ENCODE data around the gene OPN1LW.
"Not testable (repeated sequence)": the region's sequence is repeated elsewhere in the genome, so short reads cannot be mapped to it uniquely, and the experiment has no call there.

The OPN1LW gene

DNA sequence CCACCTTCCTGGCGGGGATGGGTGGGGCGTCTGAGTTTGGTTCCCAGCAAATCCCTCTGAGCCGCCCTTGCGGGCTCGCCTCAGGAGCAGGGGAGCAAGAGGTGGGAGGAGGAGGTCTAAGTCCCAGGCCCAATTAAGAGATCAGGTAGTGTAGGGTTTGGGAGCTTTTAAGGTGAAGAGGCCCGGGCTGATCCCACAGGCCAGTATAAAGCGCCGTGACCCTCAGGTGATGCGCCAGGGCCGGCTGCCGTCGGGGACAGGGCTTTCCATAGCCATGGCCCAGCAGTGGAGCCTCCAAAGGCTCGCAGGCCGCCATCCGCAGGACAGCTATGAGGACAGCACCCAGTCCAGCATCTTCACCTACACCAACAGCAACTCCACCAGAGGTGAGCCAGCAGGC is at the start of gene OPN1LW:
Gene OPN1LW, plus strand, starts transcription at position 234 of the 400 bp plus-strand sequence. Its CDS starts 41 bp downstream, at position 275.
- DNase-seq (ENCODE audit: low spot score), result not testable (repeated sequence)

GRCh38 chrX:154094833-154095232 is 49.2 kb upstream of the OPN1LW start:
- DNase-seq (ENCODE audit: low spot score), result no peak

- no peak for DNase-seq (ENCODE audit: low spot score)
Measured at GRCh38 chrX:154096140-154097002, 47.7 kb upstream of the OPN1LW start.

- peak; percentile 71 for DNase-seq (ENCODE audit: low spot score)
Measured at GRCh38 chrX:154097003-154097588, 46.9 kb upstream of the OPN1LW start.

- peak; percentile 95 for DNase-seq (ENCODE audit: low spot score)
Measured at GRCh38 chrX:154097589-154098541, 46.2 kb upstream of the OPN1LW start, which contains the start of gene MECP2. Gene MECP2 (minus strand): TSS chrX:154097717.

DNA sequence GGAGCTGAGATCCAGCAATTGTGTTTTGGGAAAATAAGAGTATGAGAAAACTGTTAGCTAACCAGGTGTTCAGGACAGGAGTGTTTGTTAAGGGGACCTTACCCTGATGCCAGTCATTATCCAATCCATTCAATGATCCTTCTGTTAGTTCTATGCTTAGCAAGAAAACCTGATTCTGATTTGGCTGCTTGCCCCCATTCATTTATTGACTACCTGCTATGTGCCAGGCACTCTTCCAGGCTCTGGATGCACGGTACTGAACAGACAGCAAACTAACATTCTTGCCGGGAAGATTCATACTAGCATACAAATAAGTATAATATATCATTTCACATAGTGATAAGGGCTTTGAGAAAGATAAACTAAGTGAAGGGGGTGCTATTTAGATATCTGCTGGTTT is 45.5 kb upstream of the OPN1LW start:
- no peak for DNase-seq (ENCODE audit: low spot score)

GRCh38 chrX:154113729-154114128 is 30.3 kb upstream of the OPN1LW start:
- no peak for DNase-seq (ENCODE audit: low spot score)

DNA sequence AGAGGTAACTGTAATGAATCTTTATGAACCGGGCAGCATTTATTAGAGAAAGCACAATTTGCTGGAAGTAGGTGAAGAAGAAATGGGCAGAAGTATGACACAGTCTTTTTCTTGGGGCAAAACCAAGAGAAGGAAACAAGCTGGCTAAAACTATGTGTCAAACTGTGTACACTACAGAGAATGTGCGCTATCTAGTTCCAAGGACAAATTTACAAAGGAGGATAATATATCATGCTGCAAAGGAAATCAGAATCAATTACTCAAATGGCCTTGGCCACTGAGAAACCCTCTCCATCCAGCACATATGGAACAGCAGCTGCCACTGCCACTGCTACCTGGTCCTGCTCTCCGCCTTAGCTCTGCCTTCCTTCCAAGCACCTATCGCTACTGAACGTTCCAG is 29.4 kb upstream of the OPN1LW start:
- DNase-seq (ENCODE audit: low spot score), result no peak

GRCh38 chrX:154115071-154115470 is 29.0 kb upstream of the OPN1LW start:
- DNase-seq (ENCODE audit: low spot score), result no peak

GRCh38 chrX:154115750-154116149 is 28.3 kb upstream of the OPN1LW start:
- no peak for DNase-seq (ENCODE audit: low spot score)

GRCh38 chrX:154116426-154117211 is 27.4 kb upstream of the OPN1LW start:
- no peak for DNase-seq (ENCODE audit: low spot score)

- no peak for DNase-seq (ENCODE audit: low spot score)
Measured at GRCh38 chrX:154117566-154117965, 26.5 kb upstream of the OPN1LW start.

DNA sequence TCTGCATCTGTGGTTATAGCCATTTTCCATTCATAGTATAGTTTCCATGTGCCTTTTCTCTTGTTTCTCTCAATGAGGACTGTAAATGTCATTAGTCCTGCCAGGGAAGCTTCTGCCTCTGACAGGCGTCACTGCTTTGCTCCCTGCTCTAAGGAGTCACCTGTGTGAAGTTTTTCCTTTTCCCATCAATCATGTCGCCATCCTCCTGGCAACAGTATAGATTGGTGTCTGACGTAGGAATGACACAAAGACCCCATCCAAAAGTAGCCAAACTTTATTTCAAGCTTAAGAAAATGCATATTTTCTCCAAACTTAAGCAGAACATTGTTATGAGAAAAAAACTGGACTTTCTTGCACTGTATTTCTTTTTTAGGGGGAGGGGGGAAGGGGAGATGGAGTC is 23.5 kb upstream of the OPN1LW start:
- DNase-seq (ENCODE audit: low spot score), result no peak

- no peak for DNase-seq (ENCODE audit: low spot score)
Measured at GRCh38 chrX:154121207-154121606, 22.8 kb upstream of the OPN1LW start.

DNA sequence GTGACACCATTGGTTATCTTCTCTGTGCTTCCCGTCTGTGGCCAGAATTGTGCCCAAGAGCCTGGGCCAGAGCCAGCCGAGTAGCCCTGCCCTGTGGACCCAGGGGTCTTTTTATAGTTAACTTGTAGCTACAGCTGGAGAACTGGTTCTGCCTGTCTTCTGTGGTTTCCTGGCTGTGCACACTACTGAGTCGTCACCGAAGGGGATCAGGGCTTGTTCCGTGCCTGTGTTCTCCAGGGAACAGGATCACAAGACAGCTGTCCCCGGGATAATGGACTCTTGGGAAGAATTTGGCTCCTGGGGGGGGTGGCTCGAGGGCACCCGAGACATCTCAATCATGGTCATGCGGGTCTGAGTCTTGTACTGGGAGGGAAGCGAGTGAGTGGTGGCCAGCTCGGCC is 22.1 kb upstream of the OPN1LW start:
- peak; percentile 30 for DNase-seq (ENCODE audit: low spot score)

- DNase-seq (ENCODE audit: low spot score), result peak; percentile 61
Measured at GRCh38 chrX:154123241-154124219, 20.5 kb upstream of the OPN1LW start.

DNA sequence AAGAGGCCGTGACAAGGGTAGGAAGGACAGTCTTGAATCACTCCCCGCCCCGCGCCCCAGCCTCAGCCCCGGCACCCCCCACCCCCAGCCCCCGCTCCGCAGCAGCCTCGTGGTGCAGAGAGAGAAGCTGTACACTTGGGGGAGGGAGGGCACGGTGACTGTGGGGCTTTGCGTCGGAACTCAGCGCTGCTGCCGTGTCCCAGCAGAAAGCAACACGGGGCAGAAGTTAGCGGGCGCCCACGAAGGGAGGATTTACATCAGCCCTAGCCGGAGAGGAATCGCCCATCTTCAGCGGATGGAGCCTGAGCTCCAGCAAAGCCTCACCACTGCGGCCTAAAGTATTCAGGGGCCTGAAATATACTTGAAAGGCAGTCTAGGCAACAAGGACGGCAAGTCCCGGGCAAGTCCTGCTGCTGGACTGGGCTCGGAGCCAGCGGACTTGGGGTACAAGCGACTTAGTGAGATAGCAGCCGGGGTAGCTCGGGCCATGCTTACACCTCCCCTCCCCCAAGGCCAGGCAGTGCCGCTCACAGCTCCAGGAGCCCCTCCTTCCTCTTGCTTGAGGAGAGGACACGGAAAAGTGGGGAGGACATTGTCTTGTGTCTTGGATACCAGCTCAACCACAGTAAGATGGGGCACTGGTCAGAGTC is 18.5 kb upstream of the OPN1LW start:
- no peak for DNase-seq (ENCODE audit: low spot score)

DNA sequence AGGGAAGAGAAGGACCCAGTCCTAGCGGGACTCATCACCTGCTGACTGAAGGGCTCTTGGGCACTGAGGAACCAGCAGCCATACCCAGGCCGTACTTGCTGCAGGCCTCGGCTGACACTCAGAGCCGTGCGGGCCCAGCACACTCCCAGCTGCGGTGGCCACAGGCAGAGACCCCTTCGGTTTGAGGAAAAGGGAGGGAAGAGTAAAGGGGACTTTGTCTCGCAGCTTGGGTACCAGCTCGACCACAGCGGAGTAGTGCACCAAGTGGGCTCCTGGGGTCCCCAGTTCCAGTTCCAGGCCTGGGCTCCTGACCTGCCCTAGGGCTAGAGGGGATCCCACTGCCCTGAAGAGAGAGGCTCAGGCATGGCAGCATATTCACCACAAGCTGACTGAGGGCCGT is 17.9 kb upstream of the OPN1LW start:
- DNase-seq (ENCODE audit: low spot score), result no peak

- DNase-seq (ENCODE audit: low spot score), result no peak
Measured at GRCh38 chrX:154131955-154132354, 12.1 kb upstream of the OPN1LW start.

GRCh38 chrX:154132366-154132765 is 11.7 kb upstream of the OPN1LW start:
- DNase-seq (ENCODE audit: low spot score), result no peak

Data from COLO829 (cell line).